ENCODE data around the gene VWA1. TPM values are rescaled to one million over a fixed set of nuclear protein-coding genes. Genes with fewer than 3 reads are reported as not detected.

Gene VWA1, protein sequence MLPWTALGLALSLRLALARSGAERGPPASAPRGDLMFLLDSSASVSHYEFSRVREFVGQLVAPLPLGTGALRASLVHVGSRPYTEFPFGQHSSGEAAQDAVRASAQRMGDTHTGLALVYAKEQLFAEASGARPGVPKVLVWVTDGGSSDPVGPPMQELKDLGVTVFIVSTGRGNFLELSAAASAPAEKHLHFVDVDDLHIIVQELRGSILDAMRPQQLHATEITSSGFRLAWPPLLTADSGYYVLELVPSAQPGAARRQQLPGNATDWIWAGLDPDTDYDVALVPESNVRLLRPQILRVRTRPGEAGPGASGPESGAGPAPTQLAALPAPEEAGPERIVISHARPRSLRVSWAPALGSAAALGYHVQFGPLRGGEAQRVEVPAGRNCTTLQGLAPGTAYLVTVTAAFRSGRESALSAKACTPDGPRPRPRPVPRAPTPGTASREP
- total RNA-seq: under 1 TPM; 0.36 to 0.85 TPM

DNA sequence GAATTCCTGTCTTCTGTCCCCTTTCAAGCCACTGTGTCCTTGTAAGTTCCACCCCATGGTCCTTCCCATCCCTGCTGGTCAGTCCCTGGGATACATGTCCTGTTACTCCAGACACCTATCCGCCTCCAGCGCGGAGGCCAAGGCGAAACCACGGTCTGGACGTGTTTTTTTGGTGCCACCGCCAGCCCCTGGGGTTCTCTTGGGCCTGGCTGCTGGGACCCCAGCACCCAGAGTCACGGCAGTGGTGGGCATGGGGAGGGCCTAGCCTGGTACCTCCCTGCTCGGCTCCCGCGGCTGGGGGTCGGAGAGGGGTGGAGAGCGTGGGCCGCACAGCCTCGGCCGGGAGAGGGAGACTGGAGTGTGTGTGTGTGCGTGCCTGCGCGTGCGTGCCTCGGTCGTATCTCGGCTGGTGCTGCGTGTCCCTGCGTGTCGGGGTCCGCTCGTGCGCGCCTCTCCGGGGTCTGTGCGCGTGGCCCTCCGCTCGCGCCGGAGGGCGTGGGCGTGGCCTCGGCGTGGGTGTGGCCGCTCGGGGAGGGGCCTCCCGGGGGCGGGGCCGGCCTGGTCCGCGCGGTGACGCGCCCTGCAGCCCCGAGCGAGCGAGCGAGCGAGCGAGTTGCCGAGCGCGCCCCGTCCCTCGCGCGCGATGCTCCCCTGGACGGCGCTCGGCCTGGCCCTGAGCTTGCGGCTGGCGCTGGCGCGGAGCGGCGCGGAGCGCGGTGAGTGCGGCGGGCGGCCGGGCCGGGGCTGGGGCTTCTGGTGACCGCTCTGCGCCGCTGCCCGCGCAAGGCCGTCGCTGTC is at the start of gene VWA1:
VWA1 (plus strand) TSS at position 585 of the 798 bp plus-strand sequence; CDS start at position 644, 59 bp downstream.
- Mint-ChIP-seq H3K27me3 (peaks cover 13% of the 10 kb centered on the region), H3K4me1 (peaks cover 3% of the 10 kb centered on the region), H3K9me3 (no peaks in the 10 kb centered on the region), H3K4me3 (peak within 1 kb of the TSS; percentile 53), H3K27ac (no peak within 1 kb of the TSS), H3K36me3 (no peaks in the 10 kb centered on the region)
- POLR2A ChIA-PET: interaction anchor here (1.2 kb wide), 1 partner anchor 28 kb away, joined by 4 read pairs; the partner anchor contains the start of gene MRPL20
- ATAC-seq (ENCODE audit: low read depth): peak; percentile 74
- DNase-seq: peak; percentile 90

- H3K9me3 Mint-ChIP-seq: no peaks in the 10 kb centered on the region
- H3K4me1 Mint-ChIP-seq: no peaks in the 10 kb centered on the region
- ATAC-seq (ENCODE audit: low read depth): no peak
- H3K27me3 Mint-ChIP-seq: no peaks in the 10 kb centered on the region
- no peak for DNase-seq
- no peak overlapping the region for H3K27ac Mint-ChIP-seq
- POLR2A ChIA-PET: no interaction called here
- peaks cover 22% of the 10 kb centered on the region for H3K36me3 Mint-ChIP-seq
- H3K4me3 Mint-ChIP-seq: no peak overlapping the region
Observed at GRCh38 chr1:1385931-1386330, 49.6 kb upstream of the VWA1 start.

DNA sequence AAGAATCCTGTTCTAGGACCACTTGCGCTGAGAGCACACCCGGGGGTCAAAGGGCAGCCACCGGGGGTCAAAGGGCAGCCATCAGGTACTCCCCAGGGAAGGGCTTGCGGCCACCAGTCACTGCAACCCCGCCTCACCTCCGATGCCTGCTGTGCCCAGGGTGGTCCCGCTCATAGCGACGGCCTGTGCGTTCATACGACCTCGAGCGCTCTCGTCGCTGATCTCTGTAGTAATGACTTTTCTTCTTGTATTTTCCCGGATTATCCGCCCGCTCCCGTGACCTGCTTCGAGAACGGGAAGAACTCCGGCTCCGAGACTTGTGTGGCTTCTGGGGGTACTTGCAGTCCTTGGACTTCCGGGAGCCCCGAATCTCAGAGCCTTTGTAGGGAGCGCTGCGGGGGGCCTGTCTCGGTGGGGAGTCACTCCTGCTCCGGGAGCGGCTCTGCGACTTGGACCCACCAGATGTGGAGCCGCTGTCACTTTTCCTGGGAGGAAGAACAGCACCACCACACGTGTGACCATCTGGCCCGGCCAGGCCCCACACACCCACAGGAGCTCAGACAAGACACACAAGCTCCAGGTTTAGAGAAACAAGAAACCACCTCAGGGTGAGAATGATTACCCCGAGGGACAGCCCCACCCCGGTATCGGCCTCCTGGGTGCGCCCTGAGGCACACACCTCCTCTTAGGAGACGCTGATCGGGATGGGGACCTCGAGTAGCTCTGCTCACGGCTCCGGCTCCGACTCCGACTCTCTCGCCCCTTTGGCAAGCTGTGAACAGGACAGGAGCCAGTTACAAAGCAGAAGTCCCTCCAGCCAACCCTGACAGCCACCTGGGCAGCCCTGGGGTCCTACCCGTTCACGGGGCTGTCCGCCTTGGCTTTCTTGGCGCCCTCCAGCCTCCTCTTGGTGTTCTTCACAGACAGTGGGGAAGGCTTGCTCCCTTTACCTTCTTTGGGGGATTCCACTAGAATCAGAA is 48.1 kb upstream of the VWA1 start:
- Mint-ChIP-seq H3K9me3 (no peaks in the 10 kb centered on the region), H3K27ac (no peak overlapping the region), H3K27me3 (no peaks in the 10 kb centered on the region), H3K4me1 (no peaks in the 10 kb centered on the region), H3K36me3 (peaks cover 30% of the 10 kb centered on the region), H3K4me3 (no peak overlapping the region)
- no peak for ATAC-seq (ENCODE audit: low read depth)
- POLR2A ChIA-PET: interaction anchor here (1.4 kb wide), 1 partner anchor 12 kb away, joined by 6 read pairs; the partner anchor contains the start of gene CCNL2
- no peak for DNase-seq

GRCh38 chr1:1388078-1388472 is 47.4 kb upstream of the VWA1 start:
- Mint-ChIP-seq H3K4me3 (no peak overlapping the region), H3K36me3 (peaks cover 30% of the 10 kb centered on the region), H3K27ac (no peak overlapping the region), H3K9me3 (no peaks in the 10 kb centered on the region), H3K27me3 (no peaks in the 10 kb centered on the region), H3K4me1 (no peaks in the 10 kb centered on the region)
- POLR2A ChIA-PET: no interaction called here
- no peak for ATAC-seq (ENCODE audit: low read depth)
- no peak for DNase-seq

- Mint-ChIP-seq H3K27ac (no peak overlapping the region), H3K27me3 (no peaks in the 10 kb centered on the region), H3K4me1 (peaks cover 5% of the 10 kb centered on the region), H3K4me3 (no peak overlapping the region), H3K36me3 (peaks cover 41% of the 10 kb centered on the region), H3K9me3 (no peaks in the 10 kb centered on the region)
- ATAC-seq (ENCODE audit: low read depth) (no peak), DNase-seq (no peak)
- POLR2A ChIA-PET: interaction anchor here (0.8 kb wide), 1 partner anchor 8 kb away, joined by 3 read pairs; the partner anchor contains the start of gene CCNL2
Observed at GRCh38 chr1:1390675-1391074, 44.8 kb upstream of the VWA1 start.

DNA sequence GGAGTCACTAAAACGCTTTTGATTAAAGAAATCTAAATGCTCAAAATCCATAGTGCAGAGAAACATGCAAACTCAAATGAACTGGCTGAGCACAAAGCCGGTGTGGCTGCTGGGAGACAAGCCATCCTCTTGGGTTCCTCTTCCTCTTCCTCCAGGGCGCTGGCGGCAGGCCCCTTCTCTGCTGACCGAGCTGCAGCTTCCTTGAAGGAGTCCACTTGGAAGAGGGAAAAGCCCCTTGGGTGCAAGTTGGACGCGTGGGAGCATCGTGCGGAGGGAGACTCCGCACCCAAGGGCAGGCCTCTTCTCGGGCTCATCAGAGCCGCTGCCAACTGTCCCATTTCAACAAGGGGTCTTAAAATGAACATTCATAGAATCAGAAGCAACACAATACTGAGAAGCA is 44.3 kb upstream of the VWA1 start:
- Mint-ChIP-seq H3K27me3 (no peaks in the 10 kb centered on the region), H3K36me3 (peaks cover 41% of the 10 kb centered on the region), H3K4me1 (peaks cover 6% of the 10 kb centered on the region), H3K4me3 (no peak overlapping the region), H3K27ac (no peak overlapping the region), H3K9me3 (no peaks in the 10 kb centered on the region)
- ATAC-seq (ENCODE audit: low read depth) (no peak), DNase-seq (no peak)
- POLR2A ChIA-PET: interaction anchor here (0.8 kb wide), 1 partner anchor 8 kb away, joined by 3 read pairs; the partner anchor contains the start of gene CCNL2

DNA sequence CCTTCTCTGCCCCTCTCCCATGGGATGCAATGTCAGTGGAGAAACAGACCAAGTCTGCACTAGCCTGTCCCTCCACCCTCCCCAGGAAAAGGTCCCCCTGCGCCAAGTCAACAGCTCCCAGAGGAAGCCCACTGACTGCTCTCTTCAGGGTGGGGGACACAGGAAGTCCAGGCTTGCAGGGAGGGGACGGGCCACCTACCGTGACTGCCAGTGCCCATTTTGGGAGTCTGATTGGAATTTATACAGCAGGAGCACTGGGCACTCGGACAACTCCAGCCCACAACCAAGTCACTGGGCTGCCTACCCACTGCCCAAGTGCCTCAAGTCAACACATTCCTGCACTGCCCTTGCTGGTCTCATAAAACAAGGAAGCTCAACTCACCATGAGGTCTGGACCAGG is 42.5 kb upstream of the VWA1 start:
- no peak overlapping the region for H3K27ac Mint-ChIP-seq
- no peak overlapping the region for H3K4me3 Mint-ChIP-seq
- POLR2A ChIA-PET: no interaction called here

DNA sequence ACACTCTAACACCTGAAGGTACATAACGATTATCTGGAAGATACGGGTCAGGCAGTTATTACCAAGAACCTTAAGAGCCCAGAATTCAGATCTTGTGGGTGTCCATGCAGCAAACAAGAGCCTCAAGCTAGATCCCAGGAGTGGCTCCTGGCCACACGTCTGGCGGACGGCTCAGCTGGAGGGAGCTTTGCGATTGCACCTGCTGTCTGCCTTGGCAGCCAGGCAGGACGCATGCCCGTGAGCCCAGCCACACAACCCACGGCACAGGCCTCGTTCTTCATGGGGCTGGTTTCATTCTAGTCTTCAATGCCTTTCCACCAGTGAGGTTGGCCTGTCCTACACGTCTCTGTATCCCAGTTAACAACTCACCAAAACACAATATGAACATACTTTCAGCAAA is 42.1 kb upstream of the VWA1 start:
- DNase-seq: no peak
- no peak overlapping the region for H3K27ac Mint-ChIP-seq
- no peak for ATAC-seq (ENCODE audit: low read depth)
- POLR2A ChIA-PET: no interaction called here
- H3K36me3 Mint-ChIP-seq: peaks cover 39% of the 10 kb centered on the region
- no peak overlapping the region for H3K4me3 Mint-ChIP-seq
- peaks cover 14% of the 10 kb centered on the region for H3K4me1 Mint-ChIP-seq
- no peaks in the 10 kb centered on the region for H3K9me3 Mint-ChIP-seq
- H3K27me3 Mint-ChIP-seq: no peaks in the 10 kb centered on the region

More for the DNA sequence above, 42.5 kb upstream of the VWA1 start:
- peaks cover 36% of the 10 kb centered on the region for H3K36me3 Mint-ChIP-seq
- DNase-seq: no peak
- no peaks in the 10 kb centered on the region for H3K27me3 Mint-ChIP-seq
- peaks cover 10% of the 10 kb centered on the region for H3K4me1 Mint-ChIP-seq
- H3K9me3 Mint-ChIP-seq: no peaks in the 10 kb centered on the region
- ATAC-seq (ENCODE audit: low read depth): no peak

DNA sequence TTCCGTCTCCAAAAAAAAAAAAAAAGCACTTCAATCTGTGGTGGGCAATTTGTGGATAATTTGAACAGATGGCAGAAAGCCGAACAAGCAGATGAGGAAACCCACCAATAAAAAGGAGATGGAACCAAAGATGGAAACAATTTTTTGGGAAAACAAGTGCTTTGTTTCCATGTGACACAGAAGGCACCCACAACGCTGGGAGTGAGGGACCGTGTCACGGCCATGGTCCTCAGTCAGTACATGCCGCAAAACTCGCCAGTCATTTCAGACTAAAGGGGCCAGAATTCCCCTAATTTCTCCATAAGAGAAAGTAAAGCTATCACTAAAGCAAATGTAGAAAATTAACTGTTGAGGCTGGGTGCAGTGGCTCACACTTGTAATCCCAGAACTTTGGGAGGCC is 41.4 kb upstream of the VWA1 start:
- Mint-ChIP-seq H3K4me3 (no peak overlapping the region), H3K27me3 (no peaks in the 10 kb centered on the region), H3K27ac (no peak overlapping the region), H3K4me1 (peaks cover 14% of the 10 kb centered on the region), H3K9me3 (no peaks in the 10 kb centered on the region), H3K36me3 (peaks cover 39% of the 10 kb centered on the region)
- POLR2A ChIA-PET: no interaction called here
- DNase-seq (no peak), ATAC-seq (ENCODE audit: low read depth) (no peak)

DNA sequence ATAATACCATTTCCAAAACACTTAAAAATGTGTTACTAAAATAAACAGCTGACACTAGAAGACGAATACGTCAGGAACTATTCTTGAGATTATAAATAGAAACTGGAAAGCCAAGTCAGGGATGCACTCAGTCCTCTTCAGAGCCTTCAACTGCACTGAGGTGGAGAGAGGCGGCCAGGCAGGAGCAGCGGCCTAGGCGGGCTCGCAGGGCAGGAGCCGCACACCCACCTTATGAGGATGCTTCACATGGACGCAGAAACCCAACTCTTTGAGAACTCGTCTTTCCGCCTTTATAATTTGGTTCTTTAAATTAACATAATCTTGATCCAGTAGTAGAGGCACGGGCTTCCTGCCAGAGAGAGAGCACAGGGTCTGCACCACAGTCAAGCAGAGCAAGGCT is 40.3 kb upstream of the VWA1 start:
- ATAC-seq (ENCODE audit: low read depth): no peak
- no peak for DNase-seq
- H3K4me1 Mint-ChIP-seq: peaks cover 16% of the 10 kb centered on the region
- POLR2A ChIA-PET: no interaction called here
- H3K9me3 Mint-ChIP-seq: no peaks in the 10 kb centered on the region
- peaks cover 32% of the 10 kb centered on the region for H3K36me3 Mint-ChIP-seq
- peak overlapping the region; percentile 6 for H3K27ac Mint-ChIP-seq
- H3K4me3 Mint-ChIP-seq: no peak overlapping the region
- H3K27me3 Mint-ChIP-seq: no peaks in the 10 kb centered on the region

- Mint-ChIP-seq H3K27me3 (no peaks in the 10 kb centered on the region), H3K4me1 (peaks cover 24% of the 10 kb centered on the region), H3K9me3 (no peaks in the 10 kb centered on the region), H3K36me3 (peaks cover 20% of the 10 kb centered on the region), H3K4me3 (peak overlapping the region; percentile 89), H3K27ac (peak overlapping the region; percentile 80)
- POLR2A ChIA-PET: interaction anchor here (1.3 to 2.3 kb wide), 4 partner anchors 8 to 26 kb away, joined by 3 to 23 read pairs (median 7); partner anchors contain the start of genes AURKAIP1 and MRPL20
- no peak for DNase-seq
- no peak for ATAC-seq (ENCODE audit: low read depth)
Observed at GRCh38 chr1:1397839-1398523, 37.5 kb upstream of the VWA1 start.

GRCh38 chr1:1398677-1399186 is 36.8 kb upstream of the VWA1 start:
- DNase-seq (no peak), ATAC-seq (ENCODE audit: low read depth) (peak; percentile 5)
- Mint-ChIP-seq H3K9me3 (no peaks in the 10 kb centered on the region), H3K27ac (peak overlapping the region; percentile 80), H3K36me3 (peaks cover 21% of the 10 kb centered on the region), H3K4me3 (peak overlapping the region; percentile 89), H3K4me1 (peaks cover 28% of the 10 kb centered on the region), H3K27me3 (no peaks in the 10 kb centered on the region)
- POLR2A ChIA-PET: interaction anchor here (0.6 to 2.8 kb wide), 19 partner anchors 8 to 251 kb away, joined by 3 to 45 read pairs (median 4); partner anchors contain the start of genes ATAD3A, AURKAIP1 and MRPL20

All from activated naive CD8-positive, alpha-beta T cell treated with anti-CD3 and anti-CD28 coated beads, Interleukin-2, amount 10 ng/mL, durations not matched to agents 7 days and 5 days (primary cell).